ENCODE measurements around the gene SLC6A12. TPM values are rescaled to one million over a fixed set of nuclear protein-coding genes. Genes with fewer than 3 reads are reported as not detected.
"Not testable (repeated sequence)": the region's sequence is repeated elsewhere in the genome, so short reads cannot be mapped to it uniquely, and the experiment has no call there.

Gene SLC6A12
- total RNA-seq, 6 donors from 2014 or later, result 2.4 to 11.2 (median 7.0) TPM

GRCh38 chr12:220491-220890, 6.5 kb upstream of the SLC6A12 start:
- Histone ChIP-seq H3K4me3 (no peak overlapping the region), H3K9me3 (no peaks in the 10 kb centered on the region), H3K27me3 (no peaks in the 10 kb centered on the region), H3K36me3 (no peaks in the 10 kb centered on the region), H3K27ac (no peak overlapping the region), H3K4me1 (peaks cover 0 to 2% (median 0%) of the 10 kb centered on the region in 4 donors)
- ATAC-seq (ENCODE audit: low FRiP score in 2 of 2) (no peak), DNase-seq (no peak)
- WGBS, 2 donors, result 56 to 70% methylated on average over 6 of the region's 6 CpGs
- no peak for TF ChIP-seq POLR2A (IDR thresholded peaks at IDR 0.05)
- no peak for TF ChIP-seq EP300 (IDR thresholded peaks at IDR 0.05)
- TF ChIP-seq CTCF (IDR thresholded peaks at IDR 0.05), result no peak
- TF ChIP-seq POLR2AphosphoS5 (IDR thresholded peaks at IDR 0.05), result no peak

GRCh38 chr12:219891-220352, 6.0 kb upstream of the SLC6A12 start:
- ATAC-seq (ENCODE audit: low FRiP score in 2 of 2) (peak; percentile 74 to 86), DNase-seq (peak; percentile 67 to 94)
- Histone ChIP-seq H3K4me3 (no peak overlapping the region), H3K36me3 (no peaks in the 10 kb centered on the region), H3K27me3 (no peaks in the 10 kb centered on the region), H3K4me1 (peaks cover 0 to 2% (median 0%) of the 10 kb centered on the region in 4 donors), H3K27ac (no peak overlapping the region), H3K9me3 (no peaks in the 10 kb centered on the region)
- WGBS, 2 donors, result 28 to 35% methylated on average over 10 to 15 of the region's 17 CpGs
- TF ChIP-seq CTCF (IDR thresholded peaks at IDR 0.05) (peak; percentile 47 to 88 (median 79)), POLR2AphosphoS5 (IDR thresholded peaks at IDR 0.05) (no peak), EP300 (IDR thresholded peaks at IDR 0.05) (no peak), POLR2A (IDR thresholded peaks at IDR 0.05) (no peak)

- Histone ChIP-seq H3K27me3 (no peaks in the 10 kb centered on the region), H3K4me1 (peaks cover under 1 to 5% (median 2%) of the 10 kb centered on the region in 4 donors), H3K9me3 (no peaks in the 10 kb centered on the region), H3K36me3 (no peaks in the 10 kb centered on the region), H3K27ac (no peak overlapping the region), H3K4me3 (no peak overlapping the region)
- DNase-seq (no peak), ATAC-seq (ENCODE audit: low FRiP score in 2 of 2) (no peak)
- 82 to 89% methylated on average over 30 of the region's 30 CpGs for WGBS, 2 donors
- no peak for TF ChIP-seq EP300 (IDR thresholded peaks at IDR 0.05)
- no peak for TF ChIP-seq CTCF (IDR thresholded peaks at IDR 0.05)
- no peak for TF ChIP-seq POLR2AphosphoS5 (IDR thresholded peaks at IDR 0.05)
- no peak for TF ChIP-seq POLR2A (IDR thresholded peaks at IDR 0.05)
Measured at GRCh38 chr12:218728-219590, 5.0 kb upstream of the SLC6A12 start.

- TF ChIP-seq CTCF (IDR thresholded peaks at IDR 0.05) (no peak), POLR2AphosphoS5 (IDR thresholded peaks at IDR 0.05) (no peak), EP300 (IDR thresholded peaks at IDR 0.05) (no peak), POLR2A (IDR thresholded peaks at IDR 0.05) (no peak)
- DNase-seq, result no peak
- no peak for ATAC-seq (ENCODE audit: low FRiP score in 2 of 2)
- Histone ChIP-seq H3K27ac (no peak overlapping the region), H3K4me1 (peaks cover 7 to 13% (median 9%) of the 10 kb centered on the region in 4 donors), H3K9me3 (no peaks in the 10 kb centered on the region), H3K4me3 (no peak overlapping the region), H3K27me3 (no peaks in the 10 kb centered on the region), H3K36me3 (no peaks in the 10 kb centered on the region)
- WGBS, 2 donors, result 80 to 87% methylated on average over 5 of the region's 5 CpGs
Measured at GRCh38 chr12:218221-218620, 4.3 kb upstream of the SLC6A12 start.

GRCh38 chr12:217029-217428, 3.1 kb upstream of the SLC6A12 start:
- H3K36me3 ChIP-seq; H3K27me3 ChIP-seq; ATAC-seq (ENCODE audit: low FRiP score in 2 of 2); DNase-seq; H3K9me3 ChIP-seq; H3K27ac ChIP-seq; H3K4me3 ChIP-seq: not testable (repeated sequence)
- WGBS, 2 donors, result 74 to 79% methylated on average over 6 of the region's 6 CpGs
- H3K4me1 ChIP-seq, result peaks cover 12 to 22% (median 17%) of the 10 kb centered on the region in 4 donors
